VCaP (cell line): ENCODE measurements around the gene KLHL29.
A peak's percentile ranks its signal among the peaks of the same experiment; 100 is the strongest.

Source experiments
- H3K27ac ChIP-seq: fragments of 450-650 bp; 2 replicates; pipeline ENCODE4 v1.5.1; 2017
- TF ChIP-seq, protein P1 (sequence below): fragments of 450-650 bp; conservative IDR thresholded peaks from 2 replicates; pipeline ENCODE4 v1.5.1; 2017; ENCODE audit warnings: mild to moderate bottlenecking, moderate library complexity

The KLHL29 gene

GRCh38 chr2:23457990-23458682 lies 73.2 kb downstream of the KLHL29 start:
- H3K27ac ChIP-seq, result no peak overlapping the region
- TF ChIP-seq, protein P1, sequence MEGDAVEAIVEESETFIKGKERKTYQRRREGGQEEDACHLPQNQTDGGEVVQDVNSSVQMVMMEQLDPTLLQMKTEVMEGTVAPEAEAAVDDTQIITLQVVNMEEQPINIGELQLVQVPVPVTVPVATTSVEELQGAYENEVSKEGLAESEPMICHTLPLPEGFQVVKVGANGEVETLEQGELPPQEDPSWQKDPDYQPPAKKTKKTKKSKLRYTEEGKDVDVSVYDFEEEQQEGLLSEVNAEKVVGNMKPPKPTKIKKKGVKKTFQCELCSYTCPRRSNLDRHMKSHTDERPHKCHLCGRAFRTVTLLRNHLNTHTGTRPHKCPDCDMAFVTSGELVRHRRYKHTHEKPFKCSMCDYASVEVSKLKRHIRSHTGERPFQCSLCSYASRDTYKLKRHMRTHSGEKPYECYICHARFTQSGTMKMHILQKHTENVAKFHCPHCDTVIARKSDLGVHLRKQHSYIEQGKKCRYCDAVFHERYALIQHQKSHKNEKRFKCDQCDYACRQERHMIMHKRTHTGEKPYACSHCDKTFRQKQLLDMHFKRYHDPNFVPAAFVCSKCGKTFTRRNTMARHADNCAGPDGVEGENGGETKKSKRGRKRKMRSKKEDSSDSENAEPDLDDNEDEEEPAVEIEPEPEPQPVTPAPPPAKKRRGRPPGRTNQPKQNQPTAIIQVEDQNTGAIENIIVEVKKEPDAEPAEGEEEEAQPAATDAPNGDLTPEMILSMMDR, result no peak

GRCh38 chr2:23459032-23459431 lies 74.1 kb downstream of the KLHL29 start:
- TF ChIP-seq, protein P1, result no peak

DNA sequence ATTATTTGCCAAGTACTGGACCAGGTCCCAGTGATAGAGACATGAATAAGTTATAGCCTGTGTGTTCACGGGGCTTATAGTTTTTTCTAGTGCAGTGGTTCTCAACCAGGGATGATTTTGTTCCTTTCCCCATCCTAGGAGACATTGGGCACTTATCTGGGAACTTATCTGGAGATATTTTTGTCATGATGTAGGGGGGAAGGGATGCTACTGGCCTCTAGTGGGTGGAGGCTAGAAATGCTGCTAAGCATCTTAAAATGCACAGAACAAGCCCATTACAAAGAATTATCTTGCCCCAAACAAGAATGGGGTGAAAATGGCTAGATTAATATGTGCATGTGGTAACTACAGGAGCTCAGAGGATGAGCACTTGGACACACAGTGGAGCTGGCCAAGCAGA lies 75.2 kb downstream of the KLHL29 start:
- H3K27ac ChIP-seq, result no peak overlapping the region
- TF ChIP-seq, protein P1, result peak; percentile 51

More at GRCh38 chr2:23459032-23459431, 74.1 kb downstream of the KLHL29 start:
- H3K27ac ChIP-seq, result no peak overlapping the region

- TF ChIP-seq, protein P1, result no peak
- H3K27ac ChIP-seq, result no peak overlapping the region
Observed at GRCh38 chr2:23460993-23461392, 76.0 kb downstream of the KLHL29 start.

DNA sequence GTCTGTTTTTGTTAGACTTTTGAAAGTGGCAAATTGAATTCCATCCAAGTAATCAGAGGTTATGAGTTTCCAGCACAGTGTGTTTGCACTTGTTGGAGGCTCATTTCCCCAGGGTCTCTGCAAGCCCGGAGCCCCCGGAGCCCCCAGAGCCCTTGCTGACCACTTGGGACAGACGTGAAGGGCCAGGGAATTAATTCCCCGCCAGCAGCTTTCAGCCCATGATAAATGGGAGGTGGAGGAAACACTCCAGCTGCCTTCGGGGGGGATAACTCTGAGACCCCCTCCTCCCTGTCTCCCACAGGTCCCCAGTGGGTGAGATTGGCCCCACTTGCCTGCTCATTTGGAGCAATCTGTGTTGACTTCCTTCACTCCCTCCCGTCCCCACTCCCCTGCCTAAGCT lies 79.2 kb downstream of the KLHL29 start:
- TF ChIP-seq, protein P1, result no peak
- H3K27ac ChIP-seq, result no peak overlapping the region

DNA sequence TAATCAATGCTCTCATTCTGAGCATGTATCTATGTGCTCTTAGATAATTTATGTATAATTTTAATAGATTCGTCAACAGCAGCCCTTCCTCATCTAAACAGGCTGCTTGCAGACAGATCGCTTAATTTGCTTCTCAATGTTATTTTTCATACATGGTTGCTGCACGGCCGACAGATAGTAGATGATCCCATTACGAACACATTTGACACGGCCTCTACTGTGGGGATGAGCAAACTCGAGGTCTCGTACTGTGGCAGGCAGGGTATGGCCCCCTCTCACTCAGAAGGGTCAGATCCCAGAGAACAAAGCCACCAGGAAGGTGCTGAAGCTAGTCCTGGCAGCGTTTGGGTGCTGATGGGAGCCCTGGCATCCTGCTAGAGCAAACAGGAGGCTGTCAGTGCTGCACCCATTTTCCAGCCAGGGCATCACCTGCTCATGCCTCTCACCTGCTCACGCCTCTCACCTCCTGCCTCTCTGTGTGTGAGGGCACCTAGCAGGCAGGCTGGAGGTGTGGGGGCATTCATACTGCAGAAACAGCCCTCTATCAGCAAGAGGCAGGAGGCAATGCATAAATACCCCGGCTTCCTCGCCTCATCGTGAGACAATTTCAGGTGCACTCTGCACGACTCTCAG lies 80.0 kb downstream of the KLHL29 start:
- H3K27ac ChIP-seq, result no peak overlapping the region
- TF ChIP-seq, protein P1, result no peak

GRCh38 chr2:23465936-23466335 lies 81.0 kb downstream of the KLHL29 start:
- H3K27ac ChIP-seq, result no peak overlapping the region
- TF ChIP-seq, protein P1, result no peak
